Subcutaneous adipose tissue (tissue), 4 donors: ENCODE results near the gene CERS2. TPM values are rescaled to one million over a fixed set of nuclear protein-coding genes. Genes with fewer than 3 reads are reported as not detected.

Experiments used
- total RNA-seq, 4 donors: library from RNA; depleted of rRNA; stranded (reverse); fragments of >200 nt; gene quantifications; one replicate each; pipeline ENCODE4 v1.1.0, GENCODE V29; 2016
- TF ChIP-seq, protein P1 (sequence below): fragments of 450-650 bp; IDR thresholded peaks from one replicate; pipeline ENCODE4 v1.5.1; 2016; ENCODE audit warnings: low read depth, mild to moderate bottlenecking, control low read depth, antibody characterized with exemption, moderate library complexity

The CERS2 gene
- total RNA-seq, 4 donors from 2014 or later: 67.4 to 140 (median 112) TPM

DNA sequence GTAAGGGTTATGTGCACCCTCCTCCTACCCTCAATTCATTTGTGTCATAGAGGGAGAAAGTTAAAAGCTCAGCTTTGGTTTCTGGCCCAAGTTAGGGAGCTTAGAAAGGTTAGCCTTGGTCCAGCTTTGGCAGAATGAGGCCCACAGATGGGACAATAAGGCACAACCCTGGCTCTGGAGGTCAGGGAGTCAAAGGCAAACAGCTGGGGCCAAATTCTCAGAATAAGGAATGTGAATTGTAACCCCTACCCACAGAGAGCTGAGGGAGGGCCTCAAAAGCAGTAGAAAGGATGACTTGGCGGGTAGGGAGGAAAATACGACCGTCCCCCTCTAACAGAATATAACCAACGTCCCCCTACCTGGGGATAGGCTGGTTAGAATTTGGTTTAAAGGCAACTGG is 9.0 kb downstream of the CERS2 start:
- TF ChIP-seq, protein P1, sequence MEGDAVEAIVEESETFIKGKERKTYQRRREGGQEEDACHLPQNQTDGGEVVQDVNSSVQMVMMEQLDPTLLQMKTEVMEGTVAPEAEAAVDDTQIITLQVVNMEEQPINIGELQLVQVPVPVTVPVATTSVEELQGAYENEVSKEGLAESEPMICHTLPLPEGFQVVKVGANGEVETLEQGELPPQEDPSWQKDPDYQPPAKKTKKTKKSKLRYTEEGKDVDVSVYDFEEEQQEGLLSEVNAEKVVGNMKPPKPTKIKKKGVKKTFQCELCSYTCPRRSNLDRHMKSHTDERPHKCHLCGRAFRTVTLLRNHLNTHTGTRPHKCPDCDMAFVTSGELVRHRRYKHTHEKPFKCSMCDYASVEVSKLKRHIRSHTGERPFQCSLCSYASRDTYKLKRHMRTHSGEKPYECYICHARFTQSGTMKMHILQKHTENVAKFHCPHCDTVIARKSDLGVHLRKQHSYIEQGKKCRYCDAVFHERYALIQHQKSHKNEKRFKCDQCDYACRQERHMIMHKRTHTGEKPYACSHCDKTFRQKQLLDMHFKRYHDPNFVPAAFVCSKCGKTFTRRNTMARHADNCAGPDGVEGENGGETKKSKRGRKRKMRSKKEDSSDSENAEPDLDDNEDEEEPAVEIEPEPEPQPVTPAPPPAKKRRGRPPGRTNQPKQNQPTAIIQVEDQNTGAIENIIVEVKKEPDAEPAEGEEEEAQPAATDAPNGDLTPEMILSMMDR: no peak

DNA sequence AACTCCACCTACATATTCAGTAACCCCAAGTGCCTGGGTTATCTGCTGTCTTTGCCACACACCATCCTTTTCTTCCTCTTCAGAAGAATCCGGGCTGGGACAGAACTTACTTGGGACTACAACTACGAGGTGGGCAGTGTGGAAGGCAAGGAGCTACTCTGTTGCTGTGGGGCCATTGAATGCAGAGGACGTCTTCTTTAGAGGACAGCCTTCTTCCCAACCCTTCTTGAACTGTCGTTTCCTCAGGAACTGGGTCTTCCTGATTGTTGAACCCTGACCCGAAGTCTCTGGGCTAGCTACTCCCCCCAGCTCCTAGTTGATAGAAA is 10.5 kb downstream of the CERS2 start:
- TF ChIP-seq, protein P1: no peak

DNA sequence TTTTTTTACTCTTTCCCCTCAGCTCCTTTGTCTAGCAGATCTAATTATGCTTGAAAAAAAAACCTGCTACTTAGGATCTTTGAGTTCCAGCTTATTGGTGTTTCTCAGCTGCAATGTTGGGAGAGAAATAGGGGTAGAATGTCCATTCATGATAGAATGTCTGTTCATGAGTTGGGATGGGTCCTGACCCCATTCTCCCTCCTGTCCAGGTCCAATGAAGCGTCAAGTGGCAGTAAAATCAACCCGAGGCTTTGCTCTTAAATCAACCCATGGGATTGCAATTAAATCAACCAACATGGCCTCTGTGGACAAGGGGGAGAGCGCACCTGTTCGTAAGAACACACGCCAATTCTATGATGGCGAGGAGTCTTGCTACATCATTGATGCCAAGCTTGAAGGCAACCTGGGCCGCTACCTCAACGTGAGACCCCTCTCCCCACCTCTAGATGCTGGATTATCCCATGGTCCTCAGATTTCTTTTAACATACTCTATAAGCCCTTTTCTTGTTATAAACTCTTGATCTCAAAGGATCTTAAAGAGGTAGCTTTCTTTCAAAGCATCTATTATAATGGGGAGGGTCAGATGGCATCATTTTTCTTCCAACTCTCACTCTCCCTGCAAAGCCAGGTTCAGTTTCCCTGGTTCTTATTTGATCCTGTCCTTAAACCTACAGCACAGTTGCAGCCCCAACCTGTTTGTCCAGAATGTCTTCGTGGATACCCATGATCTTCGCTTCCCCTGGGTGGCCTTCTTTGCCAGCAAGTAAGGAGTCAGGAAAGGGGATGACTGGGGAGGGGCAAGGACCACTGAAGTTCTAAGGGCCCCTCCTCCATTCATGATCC is 11.1 kb downstream of the CERS2 start:
- TF ChIP-seq, protein P1: no peak

DNA sequence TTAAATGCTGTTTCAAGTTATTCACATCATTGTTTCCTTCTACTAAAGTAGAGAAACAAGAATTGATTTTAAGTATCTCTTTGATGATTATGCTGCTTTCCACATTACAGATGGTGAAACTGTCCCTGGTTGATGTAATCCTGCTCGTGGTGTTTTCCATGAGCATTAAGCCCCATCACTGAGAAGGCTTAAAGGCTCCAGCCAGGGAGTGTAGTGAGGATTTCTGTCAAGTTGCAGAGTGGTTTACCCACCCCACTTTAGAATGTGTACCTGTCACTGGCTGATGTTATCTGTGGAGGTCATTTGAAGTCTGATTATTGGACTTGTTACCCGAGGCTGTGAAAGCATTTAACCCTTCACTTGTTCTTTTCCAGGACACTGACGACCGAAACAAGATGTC is 12.9 kb downstream of the CERS2 start:
- TF ChIP-seq, protein P1: no peak

DNA sequence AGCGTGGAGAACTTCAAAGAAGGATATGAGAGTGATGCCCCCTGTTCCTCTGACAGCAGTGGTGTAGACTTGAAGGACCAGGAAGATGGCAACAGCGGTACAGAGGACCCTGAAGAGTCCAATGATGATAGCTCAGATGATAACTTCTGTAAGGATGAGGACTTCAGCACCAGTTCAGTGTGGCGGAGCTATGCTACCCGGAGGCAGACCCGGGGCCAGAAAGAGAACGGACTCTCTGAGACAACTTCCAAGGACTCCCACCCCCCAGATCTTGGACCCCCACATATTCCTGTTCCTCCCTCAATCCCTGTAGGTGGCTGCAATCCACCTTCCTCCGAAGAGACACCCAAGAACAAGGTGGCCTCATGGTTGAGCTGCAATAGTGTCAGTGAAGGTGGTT is 14.0 kb downstream of the CERS2 start:
- TF ChIP-seq, protein P1: no peak

DNA sequence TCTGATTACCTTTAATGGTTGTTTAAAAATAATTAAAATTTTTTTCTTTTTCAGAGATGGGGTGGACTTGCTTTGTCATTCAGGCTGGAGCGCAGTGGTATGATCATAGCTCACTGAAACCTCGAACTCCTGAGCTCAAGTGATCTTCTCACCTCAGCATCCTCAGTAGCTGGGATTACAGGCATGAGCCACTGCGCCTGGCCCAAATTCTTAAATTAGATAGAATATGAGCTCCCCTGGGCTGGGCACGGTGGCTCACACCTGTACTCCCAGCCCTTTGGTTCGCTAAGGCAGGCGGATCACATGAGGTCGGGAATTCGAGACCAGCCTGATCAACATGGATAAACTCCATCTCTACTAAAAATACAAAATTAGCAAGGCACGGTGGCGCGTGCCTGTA is 17.0 kb downstream of the CERS2 start:
- TF ChIP-seq, protein P1: no peak

DNA sequence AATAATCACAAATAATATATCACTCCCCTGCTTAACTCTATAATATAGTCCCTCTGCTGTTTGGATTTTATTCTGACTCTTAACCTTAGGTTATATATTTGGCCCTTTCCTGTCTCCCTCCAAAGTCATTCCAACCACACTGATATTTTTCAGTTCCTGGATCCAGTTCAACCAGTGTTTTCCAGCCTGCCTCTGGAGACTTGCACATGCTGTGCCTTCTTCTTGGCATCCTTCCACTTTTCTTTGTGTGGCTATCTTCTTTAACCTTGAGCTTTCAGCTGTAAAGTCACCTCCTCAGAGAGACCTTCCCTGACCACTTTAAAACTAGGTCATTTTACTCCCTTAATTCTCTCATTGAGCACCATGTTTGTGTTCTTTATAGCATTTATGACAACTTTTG is 19.4 kb downstream of the CERS2 start:
- TF ChIP-seq, protein P1: no peak
